Karpas-422 (cell line): Measurements from ENCODE around the gene PTPRM. TPM values are rescaled to one million over a fixed set of nuclear protein-coding genes. Genes with fewer than 3 reads are reported as not detected.

Experiments
- DNase-seq: peaks from one replicate; pipeline ENCODE4 v3.0.0-alpha.2; 2015
- H2AFZ ChIP-seq: fragments of 200-600 bp; sonication (generic); 2 replicates; pipeline ENCODE4 v1.6.1; 2014; ENCODE audit warnings: antibody characterized with exemption, low read length, mixed read lengths
- H3K27ac ChIP-seq: fragments of 200-600 bp; sonication (generic); 2 replicates; pipeline ENCODE4 v1.5.1; 2014; ENCODE audit warnings: mild to moderate bottlenecking, low read length, moderate library complexity
- H3K27me3 ChIP-seq: fragments of 200-600 bp; sonication (generic); 2 replicates; pipeline ENCODE4 v1.6.1; 2014; ENCODE audit warnings: low read length, mixed read lengths
- H3K36me3 ChIP-seq: fragments of 200-600 bp; sonication (generic); 2 replicates; pipeline ENCODE4 v1.6.1; 2014; ENCODE audit warnings: low read length, mixed read lengths; ENCODE audit not compliant: insufficient read depth
- H3K4me1 ChIP-seq: fragments of 200-600 bp; sonication (generic); 2 replicates; pipeline ENCODE4 v1.6.1; 2014; ENCODE audit warnings: mild to moderate bottlenecking, low read length, mixed read lengths
- H3K4me2 ChIP-seq: fragments of 200-600 bp; sonication (generic); 2 replicates; pipeline ENCODE4 v1.6.1; 2014; ENCODE audit warnings: low read length, low read depth, mild to moderate bottlenecking; ENCODE audit not compliant: poor library complexity, severe bottlenecking
- H3K4me3 ChIP-seq: fragments of 200-600 bp; sonication (generic); 2 replicates; pipeline ENCODE4 v1.5.1; 2014; ENCODE audit warnings: mild to moderate bottlenecking, antibody characterized with exemption, low read length, mixed read lengths
- H3K79me2 ChIP-seq: fragments of 200-600 bp; sonication (generic); 2 replicates; pipeline ENCODE4 v1.6.1; 2014; ENCODE audit warnings: mild to moderate bottlenecking, low read length, mixed read lengths
- H3K9ac ChIP-seq: fragments of 200-600 bp; sonication (generic); 2 replicates; pipeline ENCODE4 v1.6.0; 2014; ENCODE audit warnings: low read length
- H3K9me2 ChIP-seq: fragments of 200-600 bp; sonication (generic), shearing (Covaris generic); replicated peaks from 2 replicates; pipeline ENCODE4 v1.6.0; 2014; ENCODE audit warnings: mild to moderate bottlenecking, low read length, moderate library complexity; ENCODE audit not compliant: insufficient read depth
- H3K9me3 ChIP-seq: fragments of 300-700, 200-600 bp; sonication (generic); 2 replicates; pipeline ENCODE4 v1.6.1; 2014; ENCODE audit warnings: low read length, mixed read lengths
- H4K20me1 ChIP-seq: fragments of 200-600 bp; sonication (generic); 2 replicates; pipeline ENCODE4 v1.6.1; 2014; ENCODE audit warnings: mild to moderate bottlenecking, antibody characterized with exemption, low read length, low read depth; ENCODE audit not compliant: insufficient read depth
- total RNA-seq: library from RNA; depleted of rRNA; stranded (reverse); fragments of >200 nt; shearing (Covaris generic); gene quantifications from 2 replicates; pipeline ENCODE4 v1.2.3, GENCODE V29; 2014; ENCODE audit warnings: low replicate concordance

Gene PTPRM
- total RNA-seq, 1 experiment from 2014 or later, result not detected

DNA sequence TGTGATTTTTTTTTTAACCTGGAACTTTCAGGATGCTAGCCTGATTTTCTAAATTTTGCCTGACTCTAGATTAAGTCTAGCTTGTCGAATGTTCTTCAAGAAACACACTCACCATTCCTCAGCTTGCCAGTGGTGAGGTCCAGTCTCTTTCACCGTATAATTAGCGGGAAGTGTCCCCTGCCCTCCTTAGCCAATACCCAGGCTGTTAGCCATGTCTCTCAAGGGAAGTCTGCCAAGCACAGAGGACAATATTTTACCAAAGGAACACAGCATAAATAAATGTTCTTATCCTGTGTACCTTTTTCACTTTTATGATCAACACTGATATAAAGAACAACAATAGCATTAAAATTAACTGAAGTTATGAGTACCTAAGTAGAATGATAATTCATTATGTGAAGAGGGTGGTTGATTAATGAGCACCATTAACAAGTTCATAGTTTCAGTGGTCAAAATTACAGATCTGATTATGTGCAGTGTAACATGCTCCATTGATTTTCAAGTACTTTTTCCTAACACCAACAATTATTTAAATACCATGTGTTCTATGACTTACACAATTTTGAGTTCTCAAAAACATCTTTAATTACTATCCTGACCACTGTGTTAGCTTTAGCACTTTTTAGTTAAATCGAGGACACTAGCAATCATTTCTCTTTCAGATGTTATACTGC, 596.3 kb downstream of the PTPRM start:
- no peak overlapping the region for H3K4me2 ChIP-seq
- H3K79me2 ChIP-seq, result no peaks in the 10 kb centered on the region
- H3K27ac ChIP-seq, result no peak overlapping the region
- no peak overlapping the region for H2AFZ ChIP-seq
- H3K4me1 ChIP-seq, result no peaks in the 10 kb centered on the region
- H3K36me3 ChIP-seq, result no peaks in the 10 kb centered on the region
- no peaks in the 10 kb centered on the region for H3K9me3 ChIP-seq
- H3K9ac ChIP-seq, result no peak overlapping the region
- no peaks in the 10 kb centered on the region for H3K27me3 ChIP-seq
- DNase-seq, result no peak
- H3K9me2 ChIP-seq, result no peaks in the 10 kb centered on the region
- H3K4me3 ChIP-seq, result no peak overlapping the region
- H4K20me1 ChIP-seq, result no peaks in the 10 kb centered on the region

DNA sequence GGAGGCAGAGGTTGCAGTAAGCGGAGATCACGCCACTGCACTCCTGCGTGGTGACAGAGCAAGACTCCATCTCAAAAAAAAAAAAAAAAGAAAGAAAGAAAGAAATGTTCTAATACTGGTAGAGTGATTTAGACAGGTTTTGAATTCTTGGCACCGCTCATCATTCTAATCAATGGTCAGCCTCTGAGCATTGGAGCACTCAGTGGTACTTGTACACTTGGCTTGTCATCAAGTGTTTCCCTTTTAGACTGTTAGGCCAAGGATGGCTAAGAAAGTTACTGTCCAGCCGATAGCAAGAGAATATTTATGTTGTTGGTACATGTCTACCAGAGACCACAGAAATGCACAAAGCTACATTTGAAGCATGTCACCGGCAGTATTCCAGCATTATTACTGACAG, 598.0 kb downstream of the PTPRM start:
- H2AFZ ChIP-seq, result no peak overlapping the region
- H3K4me3 ChIP-seq, result no peak overlapping the region
- H3K4me1 ChIP-seq, result no peaks in the 10 kb centered on the region
- no peaks in the 10 kb centered on the region for H3K9me3 ChIP-seq
- H3K27ac ChIP-seq, result no peak overlapping the region
- H3K36me3 ChIP-seq, result no peaks in the 10 kb centered on the region
- H3K9ac ChIP-seq, result no peak overlapping the region
- no peaks in the 10 kb centered on the region for H3K79me2 ChIP-seq
- H3K27me3 ChIP-seq, result no peaks in the 10 kb centered on the region
- no peaks in the 10 kb centered on the region for H3K9me2 ChIP-seq
- no peaks in the 10 kb centered on the region for H4K20me1 ChIP-seq
- no peak for DNase-seq
- H3K4me2 ChIP-seq, result no peak overlapping the region

DNA sequence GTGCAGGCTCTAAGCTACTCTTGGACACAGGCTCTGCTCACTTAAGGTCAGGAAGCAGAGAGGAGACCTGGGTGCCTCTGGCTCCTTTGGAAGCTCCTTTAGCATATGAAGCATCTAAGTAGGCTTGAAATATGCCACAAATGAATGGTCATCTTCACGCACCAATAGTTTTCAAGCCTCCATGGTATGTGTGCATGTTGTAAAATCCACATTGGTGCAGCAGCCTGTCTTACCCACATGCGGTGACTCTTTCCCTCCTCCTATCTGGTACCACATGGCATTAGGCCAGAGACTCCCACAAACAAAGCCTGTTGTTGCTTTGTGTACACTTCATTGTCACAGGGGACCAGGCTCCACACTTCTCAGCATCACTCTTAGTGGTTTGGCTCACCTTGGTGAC, 599.9 kb downstream of the PTPRM start:
- Histone ChIP-seq H3K27me3 (no peaks in the 10 kb centered on the region), H3K4me1 (no peaks in the 10 kb centered on the region), H3K4me2 (no peak overlapping the region), H3K4me3 (no peak overlapping the region), H3K9me2 (no peaks in the 10 kb centered on the region), H3K36me3 (no peaks in the 10 kb centered on the region), H3K79me2 (no peaks in the 10 kb centered on the region), H2AFZ (no peak overlapping the region), H4K20me1 (no peaks in the 10 kb centered on the region), H3K27ac (no peak overlapping the region), H3K9me3 (no peaks in the 10 kb centered on the region), H3K9ac (no peak overlapping the region)
- no peak for DNase-seq

DNA sequence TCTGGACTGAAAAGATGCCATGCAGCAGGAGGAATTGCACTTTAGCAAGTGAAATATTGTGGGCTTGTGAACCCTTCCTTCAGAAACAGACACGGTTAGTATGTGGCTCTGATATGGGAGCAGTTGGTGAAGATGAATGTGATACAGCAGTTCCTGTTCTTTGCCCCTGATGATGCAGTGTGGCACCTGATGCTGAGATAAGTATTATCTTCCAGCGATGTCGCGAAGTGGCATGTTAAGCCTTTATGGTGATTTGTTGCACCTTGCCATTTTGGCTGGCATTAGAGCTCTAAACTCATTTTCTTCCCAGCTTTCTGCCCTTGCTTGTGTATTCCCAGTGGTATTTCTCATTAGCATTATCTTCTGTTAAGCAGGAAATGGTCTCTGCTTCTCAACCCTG, 600.6 kb downstream of the PTPRM start:
- H4K20me1 ChIP-seq, result no peaks in the 10 kb centered on the region
- H3K9me2 ChIP-seq, result no peaks in the 10 kb centered on the region
- H3K9ac ChIP-seq, result no peak overlapping the region
- H3K9me3 ChIP-seq, result no peaks in the 10 kb centered on the region
- H3K4me3 ChIP-seq, result no peak overlapping the region
- no peaks in the 10 kb centered on the region for H3K79me2 ChIP-seq
- no peak overlapping the region for H3K27ac ChIP-seq
- no peak overlapping the region for H3K4me2 ChIP-seq
- H3K27me3 ChIP-seq, result no peaks in the 10 kb centered on the region
- no peaks in the 10 kb centered on the region for H3K4me1 ChIP-seq
- H2AFZ ChIP-seq, result no peak overlapping the region
- H3K36me3 ChIP-seq, result no peaks in the 10 kb centered on the region
- DNase-seq, result no peak

DNA sequence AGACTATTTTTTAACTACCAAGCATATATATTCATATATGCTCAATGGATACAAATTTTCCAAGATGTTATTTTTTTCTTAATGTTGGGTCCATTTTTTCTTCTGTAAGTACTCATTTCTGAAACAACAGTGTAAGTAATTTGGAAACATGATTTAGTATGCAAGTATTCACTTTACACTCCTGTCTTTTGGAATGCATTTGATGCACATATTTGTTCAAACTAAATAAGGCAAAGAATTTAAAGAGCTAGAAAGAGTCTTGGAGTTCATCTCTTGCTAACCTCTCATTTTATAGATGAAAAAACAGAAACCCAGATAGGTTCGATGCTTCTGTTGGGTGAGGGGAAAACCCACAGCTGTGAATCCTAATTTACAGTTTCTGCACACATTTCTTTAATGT, 602.6 kb downstream of the PTPRM start:
- Histone ChIP-seq H3K4me2 (no peak overlapping the region), H3K9me2 (no peaks in the 10 kb centered on the region), H3K79me2 (no peaks in the 10 kb centered on the region), H3K27me3 (no peaks in the 10 kb centered on the region), H3K9ac (no peak overlapping the region), H3K27ac (no peak overlapping the region), H3K9me3 (no peaks in the 10 kb centered on the region), H3K36me3 (no peaks in the 10 kb centered on the region), H4K20me1 (no peaks in the 10 kb centered on the region), H3K4me3 (no peak overlapping the region), H3K4me1 (no peaks in the 10 kb centered on the region), H2AFZ (no peak overlapping the region)
- DNase-seq, result no peak

DNA sequence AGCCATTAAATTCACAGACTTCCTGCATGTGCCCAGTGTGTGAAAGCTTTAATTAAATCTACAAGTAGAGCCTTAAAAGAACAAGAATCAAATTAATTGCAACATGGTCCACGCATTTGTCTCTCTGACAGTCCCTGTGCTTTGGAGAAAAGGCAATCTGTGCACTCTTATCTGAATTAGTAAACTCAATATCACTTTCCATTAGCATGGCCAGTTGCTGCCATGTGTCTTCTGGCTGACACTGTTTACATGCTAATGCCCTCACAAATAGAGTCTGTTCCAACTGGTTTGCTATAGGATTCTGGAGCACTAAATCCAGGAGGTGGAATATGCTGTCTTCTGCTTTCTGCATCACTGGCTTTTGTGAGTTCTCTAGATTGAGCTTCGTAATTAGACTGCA, 607.7 kb downstream of the PTPRM start:
- DNase-seq, result no peak

DNA sequence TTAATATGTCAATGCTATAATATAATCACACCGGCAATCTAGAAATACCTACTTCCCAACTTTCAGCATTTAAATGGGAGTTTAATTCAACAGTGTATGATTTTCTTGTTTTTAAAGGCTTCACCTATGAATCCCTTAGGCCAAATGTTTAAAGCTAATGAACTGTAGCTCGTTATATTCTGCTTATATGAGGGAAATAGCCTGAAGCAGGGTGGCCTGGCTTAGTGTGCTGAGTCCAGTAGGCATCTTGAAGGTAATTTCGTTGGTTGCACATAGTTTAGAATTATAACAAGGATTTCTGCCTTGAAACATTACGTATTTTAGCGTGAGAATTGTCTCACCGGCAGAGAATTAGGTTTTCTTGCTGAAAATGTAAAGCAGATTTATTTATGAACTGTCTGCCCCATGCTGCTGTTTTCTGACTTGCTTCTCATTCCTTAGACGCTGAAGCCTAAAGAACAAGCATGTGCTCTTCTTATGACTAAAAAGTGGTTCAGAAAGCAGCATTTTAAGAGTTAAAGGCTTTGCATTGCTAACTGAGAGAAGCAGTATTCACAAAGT, 608.5 kb downstream of the PTPRM start:
- no peaks in the 10 kb centered on the region for H3K36me3 ChIP-seq
- H3K9ac ChIP-seq, result no peak overlapping the region
- no peaks in the 10 kb centered on the region for H4K20me1 ChIP-seq
- no peaks in the 10 kb centered on the region for H3K27me3 ChIP-seq
- H3K4me3 ChIP-seq, result no peak overlapping the region
- H3K9me3 ChIP-seq, result no peaks in the 10 kb centered on the region
- no peak overlapping the region for H3K4me2 ChIP-seq
- H2AFZ ChIP-seq, result no peak overlapping the region
- no peak for DNase-seq
- H3K4me1 ChIP-seq, result no peaks in the 10 kb centered on the region
- no peak overlapping the region for H3K27ac ChIP-seq
- no peaks in the 10 kb centered on the region for H3K79me2 ChIP-seq
- no peaks in the 10 kb centered on the region for H3K9me2 ChIP-seq

More for the DNA sequence above, 607.7 kb downstream of the PTPRM start:
- Histone ChIP-seq H3K27me3 (no peaks in the 10 kb centered on the region), H3K9me3 (no peaks in the 10 kb centered on the region), H3K9ac (no peak overlapping the region), H3K79me2 (no peaks in the 10 kb centered on the region), H3K27ac (no peak overlapping the region), H3K4me2 (no peak overlapping the region), H3K9me2 (no peaks in the 10 kb centered on the region), H3K4me3 (no peak overlapping the region), H4K20me1 (no peaks in the 10 kb centered on the region), H2AFZ (no peak overlapping the region), H3K4me1 (no peaks in the 10 kb centered on the region), H3K36me3 (no peaks in the 10 kb centered on the region)

DNA sequence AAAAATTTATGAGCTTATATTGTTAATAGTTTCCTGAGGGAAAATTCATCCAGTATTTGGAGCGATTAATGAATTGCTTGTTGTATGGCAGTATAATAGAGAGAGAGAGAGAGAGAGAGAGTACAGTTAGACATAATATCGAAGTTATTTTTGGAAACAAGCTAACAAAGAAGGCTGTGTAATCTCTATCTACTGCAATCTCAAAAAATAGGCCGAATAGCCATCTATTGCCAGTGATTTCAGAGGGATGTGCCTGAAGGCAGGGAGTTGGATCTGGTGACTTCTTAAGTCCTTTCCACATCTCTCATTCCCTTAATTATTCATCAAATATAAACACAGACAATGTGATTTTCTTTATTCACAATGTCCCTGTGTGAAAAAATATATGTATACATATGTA, 609.0 kb downstream of the PTPRM start:
- Histone ChIP-seq H3K4me3 (no peak overlapping the region), H3K27me3 (no peaks in the 10 kb centered on the region), H4K20me1 (no peaks in the 10 kb centered on the region), H3K9me3 (no peaks in the 10 kb centered on the region), H3K4me1 (no peaks in the 10 kb centered on the region), H3K4me2 (no peak overlapping the region), H3K9ac (no peak overlapping the region), H3K79me2 (no peaks in the 10 kb centered on the region), H3K27ac (no peak overlapping the region), H3K9me2 (no peaks in the 10 kb centered on the region), H3K36me3 (no peaks in the 10 kb centered on the region), H2AFZ (no peak overlapping the region)
- no peak for DNase-seq
